RWPE2 (cell line): ENCODE data around the gene KIN.

Experiments used
- ATAC-seq: fragments of 200-7000 bp; cut with Tn5 transposase; 3 replicates; pipeline ENCODE4 v1.9.1; 2021; ENCODE audit warnings: low read depth
- DNase-seq: peaks from one replicate; pipeline ENCODE4 v3.0.0-alpha.2; 2020; ENCODE audit warnings: low spot score
- H3K27ac ChIP-seq: fragments of 450-650 bp; 2 replicates; pipeline ENCODE4 v1.5.1; 2017; ENCODE audit warnings: mild to moderate bottlenecking; ENCODE audit not compliant: poor library complexity, severe bottlenecking
- H3K27me3 ChIP-seq: fragments of 250-450 bp; sonication (Bioruptor Pico); 2 replicates; pipeline ENCODE4 v1.5.1; 2021; ENCODE audit warnings: mild to moderate bottlenecking, moderate library complexity; ENCODE audit not compliant: insufficient read depth, poor library complexity, severe bottlenecking
- H3K36me3 ChIP-seq: fragments of 250-450 bp; sonication (Bioruptor Pico); 2 replicates; pipeline ENCODE4 v1.5.1; 2020; ENCODE audit warnings: low read depth, mild to moderate bottlenecking, moderate library complexity
- H3K4me1 ChIP-seq: fragments of 250-450 bp; sonication (Bioruptor Pico); 2 replicates; pipeline ENCODE4 v1.5.1; 2021; ENCODE audit warnings: mild to moderate bottlenecking, moderate library complexity; ENCODE audit not compliant: insufficient read depth, poor library complexity, severe bottlenecking
- H3K4me3 ChIP-seq: fragments of 250-450 bp; sonication (Bioruptor Pico); 2 replicates; pipeline ENCODE4 v1.5.1; 2021; ENCODE audit warnings: mild to moderate bottlenecking, moderate library complexity; ENCODE audit not compliant: severe bottlenecking
- H3K9me3 ChIP-seq: fragments of 250-450 bp; sonication (Bioruptor Pico); 2 replicates; pipeline ENCODE4 v1.5.1; 2021; ENCODE audit warnings: mild to moderate bottlenecking, moderate library complexity; ENCODE audit not compliant: severe bottlenecking
- CTCF ChIP-seq: fragments of 450-650 bp; IDR thresholded peaks from one replicate; pipeline ENCODE4 v1.5.1; 2017; ENCODE audit warnings: mild to moderate bottlenecking, moderate library complexity; ENCODE audit not compliant: poor library complexity, severe bottlenecking

The KIN gene

GRCh38 chr10:7832060-7832459 lies 44.3 kb upstream of the KIN start:
- no peak for DNase-seq

GRCh38 chr10:7829289-7829834 lies 41.6 kb upstream of the KIN start:
- Histone ChIP-seq H3K36me3 (peaks cover 19% of the 10 kb centered on the region), H3K27me3 (no peaks in the 10 kb centered on the region), H3K4me3 (no peak overlapping the region), H3K9me3 (no peaks in the 10 kb centered on the region), H3K27ac (no peak overlapping the region), H3K4me1 (no peaks in the 10 kb centered on the region)
- ATAC-seq (no peak), DNase-seq (no peak)
- TF ChIP-seq CTCF = no peak

More at GRCh38 chr10:7832060-7832459, 44.3 kb upstream of the KIN start:
- no peaks in the 10 kb centered on the region for H3K27me3 ChIP-seq
- H3K9me3 ChIP-seq = no peaks in the 10 kb centered on the region
- no peak for ATAC-seq
- H3K36me3 ChIP-seq = peaks cover 2% of the 10 kb centered on the region; the same call in 1 of the 2 replicates
- no peak overlapping the region for H3K27ac ChIP-seq
- H3K4me1 ChIP-seq = no peaks in the 10 kb centered on the region
- no peak overlapping the region for H3K4me3 ChIP-seq
- TF ChIP-seq CTCF = no peak

GRCh38 chr10:7826971-7827370 lies 39.2 kb upstream of the KIN start:
- no peak overlapping the region for H3K4me3 ChIP-seq
- peak; percentile 53; the same call in 1 of the 3 replicates for ATAC-seq
- H3K36me3 ChIP-seq = peaks cover 23% of the 10 kb centered on the region
- no peak overlapping the region for H3K27ac ChIP-seq
- no peak for DNase-seq
- H3K9me3 ChIP-seq = no peaks in the 10 kb centered on the region
- H3K4me1 ChIP-seq = no peaks in the 10 kb centered on the region
- no peak for TF ChIP-seq CTCF
- H3K27me3 ChIP-seq = no peaks in the 10 kb centered on the region

- H3K36me3 ChIP-seq = peaks cover 32% of the 10 kb centered on the region
- H3K9me3 ChIP-seq = no peaks in the 10 kb centered on the region
- no peak overlapping the region for H3K27ac ChIP-seq
- H3K4me3 ChIP-seq = no peak overlapping the region
- H3K4me1 ChIP-seq = peaks cover 6% of the 10 kb centered on the region
- DNase-seq (no peak), ATAC-seq (no peak)
- no peaks in the 10 kb centered on the region for H3K27me3 ChIP-seq
- no peak for TF ChIP-seq CTCF
Observed at GRCh38 chr10:7824251-7824650, 36.5 kb upstream of the KIN start.

GRCh38 chr10:7819121-7819460 lies 31.3 kb upstream of the KIN start:
- TF ChIP-seq CTCF = peak; percentile 42

More at GRCh38 chr10:7819121-7819460, 31.3 kb upstream of the KIN start:
- Histone ChIP-seq H3K27ac (no peak overlapping the region), H3K36me3 (peaks cover 10% of the 10 kb centered on the region), H3K4me3 (peak overlapping the region; percentile 80), H3K9me3 (no peaks in the 10 kb centered on the region), H3K27me3 (no peaks in the 10 kb centered on the region), H3K4me1 (peaks cover 6% of the 10 kb centered on the region)
- ATAC-seq = peak; percentile 60
- DNase-seq = no peak
